Skeletal muscle cell (primary cell): ENCODE results near the gene TMEM255A.
"Not testable (repeated sequence)": the region's sequence is repeated elsewhere in the genome, so short reads cannot be mapped to it uniquely, and the experiment has no call there.

Experiments
- DNase-seq: peaks from one replicate; pipeline ENCODE4 v3.0.0-alpha.2; 2010; ENCODE audit warnings: low read depth
- H3K4me3 ChIP-seq: 2 replicates; pipeline ENCODE4 v1.5.1; 2011; ENCODE audit warnings: low read depth, mild to moderate bottlenecking, control low read depth, low read length, moderate library complexity

TMEM255A gene

DNA sequence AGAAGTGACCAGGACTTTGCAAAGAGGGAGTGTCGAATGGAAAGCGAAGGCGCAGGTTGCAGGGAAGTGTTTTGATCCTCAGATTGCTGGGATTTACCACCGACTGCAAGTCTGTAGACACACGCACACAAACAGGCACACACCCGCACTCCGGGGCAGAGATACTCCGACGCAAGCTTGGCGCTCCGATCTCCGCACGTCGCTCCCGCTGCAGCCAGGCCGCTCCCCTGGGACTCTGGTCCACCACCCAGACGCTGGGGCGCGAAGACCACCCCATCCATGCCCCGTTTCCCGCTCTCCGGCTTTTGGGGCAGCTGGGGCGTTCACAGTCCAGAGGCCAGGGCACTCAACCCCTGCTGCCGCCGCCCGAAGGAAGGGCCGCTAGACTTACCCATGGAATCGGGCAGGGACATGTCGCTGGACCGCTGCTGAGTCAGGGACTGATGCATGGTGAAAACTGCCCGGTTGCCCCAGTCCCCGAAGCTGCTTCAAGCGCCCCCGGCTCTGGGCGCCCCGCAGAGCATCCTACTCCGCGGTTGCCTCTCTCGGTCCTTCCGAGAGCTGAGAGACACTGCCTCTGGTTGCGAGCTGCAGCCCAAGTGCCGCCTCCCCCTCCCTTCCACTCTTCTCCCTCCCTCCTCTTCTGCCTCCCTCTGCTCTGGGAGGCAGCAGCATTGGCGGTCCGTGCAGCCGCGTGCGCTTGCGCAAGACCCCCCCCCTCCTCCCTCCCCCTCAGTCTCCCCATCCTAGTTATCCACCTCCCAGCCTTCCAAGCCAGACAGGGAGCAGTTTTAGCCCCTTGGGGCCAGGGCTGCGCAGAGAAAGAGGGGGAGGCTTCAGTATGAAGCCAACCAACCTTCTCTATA lies at the start of gene TMEM255A:
TMEM255A (minus strand) TSS at position 601 of the 866 bp plus-strand sequence; CDS start at position 449, 152 bp downstream.
- no peak for DNase-seq

DNA sequence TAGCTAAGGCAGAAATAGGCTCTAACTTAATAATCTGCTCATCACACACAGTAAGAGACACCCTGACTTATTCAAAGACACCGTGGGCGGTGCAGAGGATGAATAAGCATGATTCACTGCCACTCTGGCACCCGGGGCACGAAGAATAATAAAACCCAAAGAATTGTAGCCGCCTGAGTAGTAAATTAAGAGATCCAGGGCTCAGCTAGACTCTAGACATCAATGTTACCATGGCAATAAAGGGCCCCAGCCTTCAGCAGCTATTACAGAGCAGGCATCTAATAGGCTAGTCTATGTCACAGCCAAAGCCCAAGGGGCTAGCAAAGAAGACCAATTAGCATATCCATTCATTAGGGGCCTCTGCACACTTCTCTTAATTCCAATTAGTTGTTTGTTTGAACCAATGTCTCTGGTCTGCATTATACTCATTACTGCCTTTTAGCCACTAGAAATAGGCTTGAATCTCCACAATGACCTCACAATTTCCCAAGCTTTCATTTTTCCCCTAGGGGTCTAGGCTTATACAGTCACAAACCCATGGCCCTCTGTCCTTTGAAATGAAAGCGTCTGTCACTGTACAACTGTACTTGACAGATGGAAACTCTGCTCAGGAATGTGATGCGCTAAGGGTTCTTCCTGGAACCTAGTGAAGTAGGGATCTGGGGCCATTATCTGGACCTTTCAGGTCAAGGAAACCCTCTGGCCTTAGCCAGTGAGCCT lies 47.6 kb upstream of the TMEM255A start:
- H3K4me3 ChIP-seq: no peak overlapping the region
- DNase-seq: no peak

More for the DNA sequence above, at the start of gene TMEM255A:
- H3K4me3 ChIP-seq: peak within 1 kb of the TSS; percentile 38

DNA sequence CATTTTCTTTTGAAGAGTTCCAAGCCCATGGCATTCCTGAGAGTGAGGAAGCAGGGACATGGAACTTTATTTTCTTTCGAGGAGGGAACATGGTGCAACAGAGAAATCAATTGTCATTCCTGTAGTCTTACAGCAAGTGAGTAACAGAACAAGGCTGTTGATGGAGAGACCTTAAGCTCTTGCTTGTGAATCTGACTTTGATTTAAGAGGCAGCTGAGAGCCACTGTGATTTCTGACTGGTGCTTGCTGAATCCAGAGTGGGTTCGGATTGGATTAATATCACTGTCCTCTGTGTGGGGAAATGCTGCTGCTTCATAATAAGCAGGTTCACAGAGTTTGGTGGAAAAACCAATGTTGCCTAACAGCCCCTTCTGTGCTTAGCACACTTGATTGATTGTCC lies 45.9 kb upstream of the TMEM255A start:
- no peak overlapping the region for H3K4me3 ChIP-seq
- no peak for DNase-seq

DNA sequence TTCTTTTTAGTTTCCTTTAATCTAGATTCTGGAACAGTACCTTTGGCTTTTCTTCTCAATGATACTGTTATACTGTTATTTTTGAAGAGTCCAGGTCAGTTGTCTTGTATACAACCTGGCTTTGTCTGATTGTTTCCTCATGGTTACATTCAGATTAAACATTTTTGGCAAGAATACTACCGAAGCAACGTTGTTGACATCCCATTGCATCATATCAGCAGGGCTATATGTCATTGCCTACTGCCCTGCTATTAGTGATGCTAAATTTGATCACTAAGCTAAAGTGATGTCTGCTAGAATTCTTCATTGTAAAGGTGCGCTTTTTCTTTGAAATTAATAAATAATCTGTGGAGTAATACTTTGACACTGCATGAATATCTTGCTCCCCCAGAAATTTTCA lies 44.8 kb upstream of the TMEM255A start:
- no peak overlapping the region for H3K4me3 ChIP-seq
- DNase-seq: no peak

DNA sequence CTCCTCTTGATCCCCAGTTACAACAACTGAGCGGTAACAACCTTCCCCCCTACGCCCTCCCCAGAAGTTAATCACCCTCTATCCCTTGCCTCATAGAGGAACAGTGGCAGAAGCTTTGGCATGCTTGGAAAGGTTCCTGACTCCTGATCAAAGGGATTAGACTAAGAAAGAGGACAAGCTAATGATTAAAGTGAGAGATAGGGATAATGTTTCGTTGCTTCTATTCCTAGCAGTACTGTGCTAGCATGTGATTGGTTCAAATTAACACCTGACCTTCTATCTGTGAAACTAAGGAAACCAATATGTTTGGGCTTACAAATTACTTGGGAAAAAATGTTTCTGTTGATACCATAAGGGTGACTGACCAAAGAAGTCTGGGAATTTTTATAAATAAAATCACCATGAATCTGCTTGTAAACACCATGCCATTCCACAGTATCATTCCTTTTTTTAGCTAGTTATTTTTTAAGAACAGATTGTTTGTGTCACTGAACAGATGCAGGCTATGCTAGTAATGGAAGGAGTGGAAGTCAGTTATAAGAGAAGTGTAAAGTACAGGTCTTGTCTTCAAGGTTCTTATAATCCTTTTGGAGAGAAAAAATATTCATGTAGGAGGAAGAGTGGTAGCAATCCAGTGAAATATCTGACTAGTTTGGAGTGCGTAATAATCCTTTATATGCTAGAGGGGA lies 39.3 kb upstream of the TMEM255A start:
- DNase-seq: no peak
- H3K4me3 ChIP-seq: no peak overlapping the region

DNA sequence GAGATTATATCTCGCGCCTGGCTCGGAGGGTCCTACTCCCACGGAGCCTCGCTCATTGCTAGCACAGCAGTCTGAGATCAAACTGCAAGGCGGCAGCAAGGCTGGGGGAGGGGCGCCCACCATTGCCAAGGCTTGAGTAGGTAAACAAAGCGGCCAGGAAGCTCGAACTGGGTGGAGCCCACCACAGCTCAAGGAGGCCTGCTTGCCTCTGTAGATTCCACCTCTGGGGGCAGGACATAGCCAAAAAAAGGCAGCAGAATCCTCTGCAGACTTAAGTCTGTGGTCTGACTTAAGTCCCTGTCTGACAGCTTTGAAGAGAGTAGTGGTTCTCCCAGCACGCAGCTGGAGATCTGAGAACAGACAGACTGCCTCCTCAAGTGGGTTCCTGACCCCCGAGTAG lies 33.3 kb upstream of the TMEM255A start:
- DNase-seq, H3K4me3 ChIP-seq: not testable (repeated sequence)

DNA sequence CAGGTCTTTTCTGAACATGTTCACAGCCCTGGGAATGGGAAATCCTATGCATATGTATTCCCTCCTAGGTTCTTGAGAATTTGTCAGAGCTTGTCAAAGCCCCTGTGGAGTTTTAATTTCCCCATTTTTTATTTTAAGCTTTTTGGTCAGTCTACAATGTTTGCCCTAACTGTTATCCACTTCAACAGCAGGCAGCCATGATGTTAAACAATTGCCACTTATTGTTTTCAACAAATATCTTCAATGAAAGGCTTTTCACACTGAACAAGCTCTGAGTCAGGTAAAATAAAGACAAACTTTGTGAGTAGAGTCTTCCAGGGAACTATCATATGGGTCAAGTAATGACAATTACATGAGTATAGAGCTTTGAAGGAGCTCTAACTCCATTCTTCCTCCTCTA lies 25.6 kb upstream of the TMEM255A start:
- DNase-seq: no peak
- no peak overlapping the region for H3K4me3 ChIP-seq

DNA sequence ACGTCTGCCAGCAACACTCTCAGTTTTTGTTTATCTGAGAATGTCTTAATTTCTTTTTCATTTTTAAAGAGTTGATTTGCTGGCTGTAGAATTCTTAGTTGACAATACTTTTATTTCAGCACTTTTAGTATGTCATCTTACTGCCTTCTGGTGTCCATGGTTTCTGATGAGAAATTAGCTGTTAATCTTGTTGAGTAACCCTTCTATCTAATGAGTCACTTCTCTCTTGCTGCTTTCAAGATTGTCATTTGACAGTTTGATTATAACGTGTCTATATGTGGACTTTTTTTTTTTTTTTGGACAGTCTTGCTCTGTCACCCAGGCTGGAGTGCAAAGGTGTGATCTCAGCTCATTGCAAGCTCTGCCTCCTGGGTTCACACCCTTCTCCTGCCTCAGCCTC lies 24.0 kb upstream of the TMEM255A start:
- no peak overlapping the region for H3K4me3 ChIP-seq
- no peak for DNase-seq

DNA sequence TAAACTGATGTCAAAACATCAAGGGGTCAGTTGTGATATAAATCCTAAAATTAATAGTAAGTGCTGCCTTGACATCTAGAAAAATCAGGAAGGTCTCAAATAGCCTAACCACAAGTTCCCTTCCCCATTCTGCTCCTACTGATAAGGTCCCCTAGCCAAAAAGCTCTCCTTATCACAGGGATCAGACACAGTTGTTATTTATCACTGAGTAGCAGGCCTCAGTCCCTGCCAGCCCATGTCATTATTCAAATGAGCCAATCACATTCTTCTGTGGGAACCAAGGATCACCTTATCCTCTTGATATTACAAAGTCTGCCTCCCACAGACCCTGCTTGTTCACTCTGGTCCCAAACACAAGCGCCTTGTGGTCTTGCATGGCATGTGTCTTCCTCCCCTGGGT lies 23.3 kb upstream of the TMEM255A start:
- DNase-seq: no peak
- no peak overlapping the region for H3K4me3 ChIP-seq

DNA sequence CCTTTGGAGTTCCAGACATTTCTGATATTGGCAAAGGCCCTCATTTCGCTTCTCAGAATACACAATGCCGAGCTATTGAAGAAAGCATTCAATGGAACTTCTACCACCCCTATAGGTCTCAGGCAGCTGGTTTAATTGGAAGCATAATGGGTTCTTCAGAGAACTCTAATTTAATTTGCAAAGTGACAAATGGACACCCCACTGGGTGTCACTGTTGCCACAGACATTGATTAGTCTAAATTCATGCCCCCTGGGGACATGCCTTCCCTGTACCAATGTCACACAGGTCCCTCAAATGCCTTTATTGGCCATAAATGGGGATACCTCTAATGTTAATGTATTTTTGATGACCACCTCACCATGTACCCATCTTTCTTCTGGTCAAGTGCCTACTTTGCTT lies 22.9 kb upstream of the TMEM255A start:
- no peak for DNase-seq

DNA sequence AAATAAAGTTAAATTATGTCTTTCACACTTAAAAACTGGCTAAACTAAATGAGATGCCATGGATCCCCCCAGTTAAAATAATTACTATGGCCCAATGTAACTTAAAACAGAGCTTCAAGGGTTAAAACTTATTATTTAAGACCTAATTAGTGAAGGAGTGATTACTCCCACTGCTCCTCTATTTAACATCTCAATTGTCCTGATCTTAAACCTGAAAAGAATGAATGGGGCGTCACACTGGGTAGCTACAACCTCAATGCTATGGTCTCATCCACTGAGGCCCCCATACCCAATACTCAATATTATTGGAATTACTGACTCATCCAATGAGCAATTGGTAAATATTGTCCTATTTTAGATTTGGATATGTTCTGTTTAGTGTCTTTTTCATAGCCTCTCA lies 21.1 kb upstream of the TMEM255A start:
- DNase-seq: no peak
- H3K4me3 ChIP-seq: no peak overlapping the region

More for the DNA sequence above, 22.9 kb upstream of the TMEM255A start:
- no peak overlapping the region for H3K4me3 ChIP-seq

DNA sequence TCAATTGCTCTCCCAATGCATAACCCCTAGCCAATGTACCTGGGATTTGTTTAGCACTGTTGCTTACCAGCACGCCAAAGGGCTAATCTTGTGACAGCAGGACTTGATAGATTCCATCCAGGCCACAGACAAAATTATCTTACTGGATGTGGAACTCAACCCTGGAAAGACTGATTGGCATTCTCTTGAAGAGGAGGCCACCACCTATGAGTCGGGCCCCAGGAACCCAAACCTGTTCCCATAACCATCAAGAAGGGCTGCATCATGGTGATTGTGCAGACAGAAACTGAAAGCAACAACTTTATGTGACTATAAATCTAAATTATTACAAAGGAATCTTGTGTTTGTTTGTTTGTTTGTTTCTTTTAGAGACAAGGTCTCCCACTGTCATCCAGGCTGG lies 19.9 kb upstream of the TMEM255A start:
- no peak for DNase-seq
- no peak overlapping the region for H3K4me3 ChIP-seq

DNA sequence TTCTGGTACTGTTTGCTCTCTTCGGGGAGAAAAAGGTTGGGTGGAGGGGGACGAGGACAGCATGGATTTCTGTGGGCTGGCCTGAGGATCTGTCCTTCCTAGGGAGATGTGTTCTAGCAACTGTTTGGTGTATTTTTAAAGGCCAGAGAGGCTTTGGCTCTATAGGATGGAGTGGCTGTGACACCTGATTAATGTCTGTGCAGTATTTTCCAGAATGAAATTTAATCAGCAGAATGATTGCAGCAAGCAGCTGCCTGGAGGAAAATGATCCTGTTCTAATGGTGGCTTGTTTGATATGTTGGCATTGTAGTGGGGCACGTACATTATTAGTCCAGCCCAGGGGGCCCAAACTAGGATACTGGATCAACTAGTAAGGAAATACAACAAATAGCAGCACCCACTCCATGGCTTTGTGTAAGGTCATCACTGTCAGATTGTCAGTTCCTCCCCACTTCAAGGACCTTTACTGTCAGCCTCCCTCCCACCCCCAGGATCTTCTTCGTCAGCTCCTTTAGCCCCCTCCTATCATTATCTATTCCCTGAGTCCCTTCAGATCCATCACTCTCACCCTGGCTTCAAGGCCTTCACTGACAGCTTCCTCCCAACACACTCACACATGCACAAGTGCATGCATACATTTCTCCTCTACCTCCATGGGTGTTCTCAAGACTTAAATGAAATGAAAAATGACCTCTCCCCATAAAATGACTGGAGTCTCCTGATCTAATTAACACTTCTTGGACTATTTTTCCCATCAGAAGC lies 10.4 kb upstream of the TMEM255A start:
- no peak for DNase-seq
- H3K4me3 ChIP-seq: no peak overlapping the region

DNA sequence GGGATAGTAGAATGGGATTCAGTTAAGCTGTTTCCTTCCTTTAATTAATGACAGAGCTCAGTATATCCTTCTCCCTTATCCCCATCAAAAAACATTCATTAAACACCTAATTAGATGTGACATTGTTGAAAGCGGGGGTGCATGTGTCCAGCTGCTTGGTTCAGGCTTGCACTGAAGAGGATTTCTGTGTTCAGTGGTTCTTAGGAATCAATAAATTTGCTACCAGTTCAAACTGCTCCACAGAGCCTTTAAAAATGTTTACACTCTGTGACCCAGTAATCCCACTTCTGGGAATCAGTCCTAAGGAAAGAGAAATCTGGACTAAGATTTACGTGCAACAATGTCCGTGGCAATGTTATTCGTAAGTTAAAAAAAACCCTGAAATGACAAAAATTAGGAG lies 7.2 kb upstream of the TMEM255A start:
- no peak overlapping the region for H3K4me3 ChIP-seq
- no peak for DNase-seq

DNA sequence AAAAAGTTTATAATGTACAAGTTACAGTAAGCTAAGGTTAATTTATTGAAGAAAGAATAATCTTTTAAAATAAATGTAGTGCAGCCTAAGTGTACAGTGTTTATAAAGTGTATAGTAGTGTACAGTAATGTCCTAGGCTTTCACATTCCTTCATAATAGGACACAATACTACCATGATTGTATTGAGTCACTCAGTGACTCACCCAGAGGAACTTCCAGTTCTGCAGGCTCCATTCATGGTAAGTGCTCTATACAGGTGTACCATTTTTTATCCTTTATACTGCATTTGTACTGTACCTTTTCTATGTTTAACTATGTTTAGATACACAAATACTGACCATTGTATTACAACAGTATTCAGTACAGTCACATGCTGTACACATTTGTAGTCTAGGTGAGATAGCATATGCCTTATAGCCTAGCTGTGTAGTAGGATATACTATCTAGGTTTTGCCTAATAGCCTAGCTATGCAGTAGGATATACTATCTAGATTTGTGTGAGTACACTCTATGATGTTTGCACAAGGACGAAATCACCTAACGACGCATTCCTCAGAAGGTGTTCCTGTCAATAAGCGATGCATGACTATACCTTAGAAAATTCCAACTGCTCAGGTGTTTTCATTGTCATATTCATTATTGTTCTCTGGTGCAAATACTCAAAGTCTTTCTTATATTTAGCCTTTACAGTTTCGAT lies 5.5 kb upstream of the TMEM255A start:
- H3K4me3 ChIP-seq: no peak overlapping the region
- no peak for DNase-seq

DNA sequence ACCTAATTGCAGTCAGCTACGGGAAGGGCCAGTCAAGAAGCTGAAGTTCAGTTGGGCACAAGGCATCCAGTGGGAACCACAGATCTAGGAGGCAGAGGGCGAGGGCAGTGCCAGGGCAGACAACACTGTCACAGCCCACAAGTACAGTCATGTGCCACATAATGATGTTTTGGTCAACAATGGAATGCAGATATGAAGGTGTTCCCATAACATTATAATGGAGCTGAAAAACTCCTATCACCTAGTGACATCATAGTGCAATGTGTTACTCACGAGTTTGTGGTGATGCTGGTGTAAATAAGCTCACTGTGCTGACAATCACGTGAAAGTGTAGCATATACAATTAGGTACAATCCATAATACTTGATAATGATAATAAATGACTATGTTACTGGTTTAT lies 4.5 kb upstream of the TMEM255A start:
- no peak for DNase-seq
- H3K4me3 ChIP-seq: no peak overlapping the region

DNA sequence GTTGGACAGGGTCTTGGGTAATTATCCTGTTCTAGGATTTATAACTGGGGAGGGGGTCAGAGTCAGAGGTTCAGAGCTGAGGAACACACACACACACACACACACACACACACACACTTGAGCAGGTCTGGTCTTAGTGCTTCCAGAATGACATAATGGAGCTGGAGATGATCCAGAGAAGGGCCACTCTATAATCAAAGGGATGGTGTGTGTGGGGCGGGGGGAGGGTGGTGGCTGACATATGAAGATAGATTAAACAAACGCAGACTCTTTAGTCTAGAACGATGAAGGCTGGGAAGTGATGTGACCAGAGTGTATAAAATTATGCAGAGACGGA lies 434 bp upstream of the TMEM255A start:
- H3K4me3 ChIP-seq: no peak overlapping the region
- DNase-seq: no peak

DNA sequence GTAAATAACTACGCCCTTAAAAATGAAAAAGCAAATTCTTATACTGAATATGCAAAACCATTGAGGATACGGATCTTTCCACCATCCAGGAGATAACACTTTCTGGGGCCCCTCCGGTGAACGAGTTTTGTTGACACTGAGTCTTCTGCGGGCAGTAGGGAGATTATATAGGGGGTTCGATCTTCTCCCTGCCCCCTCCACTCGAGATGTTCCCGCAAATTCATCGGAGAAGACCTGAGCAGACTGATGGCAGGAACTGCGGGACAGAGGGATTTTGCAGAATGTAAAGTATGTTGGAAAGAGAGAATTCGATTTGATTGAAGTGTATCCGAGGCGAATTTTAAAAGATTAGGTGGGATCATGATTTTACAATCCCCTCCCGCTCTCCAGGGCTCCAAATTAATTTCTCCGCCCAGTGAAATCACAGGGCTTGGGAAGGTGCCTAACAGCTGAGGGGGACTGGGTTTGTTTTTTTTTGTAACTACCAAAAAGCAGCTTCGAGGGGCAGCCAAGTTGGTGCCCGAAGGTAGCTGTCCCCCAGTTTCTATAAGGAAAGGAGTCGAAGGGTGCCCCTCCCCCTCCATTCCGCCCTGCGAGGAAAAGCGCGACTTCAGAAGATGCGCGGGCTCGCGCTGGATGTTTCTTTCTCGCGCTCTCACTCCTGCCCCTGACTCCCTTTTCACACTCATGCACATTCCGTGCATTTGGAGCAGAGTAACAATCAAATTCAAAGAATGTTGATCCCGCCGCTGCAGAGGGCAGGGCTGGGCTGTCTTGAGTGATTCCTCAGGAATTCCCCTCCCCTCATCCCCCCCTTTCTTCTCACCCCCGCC lies 1.2 kb downstream of the TMEM255A start:
- H3K4me3 ChIP-seq: peak overlapping the region; percentile 33
- no peak for DNase-seq
